HG02840 (cell line): Measurements from ENCODE around the gene IKZF2.

ENCODE experiments used
- ATAC-seq: cut with Tn5 transposase; IDR thresholded peaks from one replicate; pipeline ENCODE4 v1.9.1; 2021; ENCODE audit warnings: mild to moderate bottlenecking, moderate library complexity, moderate number of reproducible peaks; ENCODE audit not compliant: unreplicated experiment, low FRiP score

IKZF2 gene

DNA sequence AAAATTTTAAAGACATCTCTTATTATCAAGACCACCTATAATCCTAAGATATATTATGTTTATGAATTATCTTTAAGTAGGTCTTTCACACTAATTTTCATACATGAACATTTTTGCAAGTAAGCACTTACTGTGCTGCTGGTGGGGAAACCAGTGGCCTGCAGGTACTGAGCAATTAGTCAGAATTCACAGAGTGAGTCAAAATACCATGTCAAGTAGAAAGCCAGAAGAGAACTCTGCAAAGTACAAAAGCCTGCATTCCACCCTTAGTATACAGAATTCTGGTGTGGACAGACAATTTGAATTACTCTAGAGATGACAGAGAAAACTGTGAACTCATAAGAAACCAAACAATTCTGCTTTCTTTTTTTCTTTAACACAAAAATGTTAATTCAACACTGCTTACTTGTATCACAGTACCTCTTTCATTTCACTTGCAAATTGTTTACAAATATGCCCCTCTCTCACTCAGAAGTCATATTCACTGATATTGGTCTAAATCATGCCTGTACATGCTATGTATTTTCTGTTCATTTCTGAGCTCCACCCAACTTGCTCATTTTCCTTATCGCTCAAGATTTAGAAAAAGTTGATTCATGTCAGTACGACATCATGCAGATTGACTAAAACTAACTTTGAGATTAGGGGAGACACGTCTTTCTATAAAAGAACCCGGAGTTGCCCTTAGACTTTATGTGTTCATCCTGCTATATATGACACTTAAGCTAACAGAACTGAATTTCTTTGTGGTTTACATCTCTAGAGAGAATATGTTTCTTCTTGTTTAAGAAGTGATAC, 182.9 kb downstream of the IKZF2 start:
- no peak for ATAC-seq

GRCh38 chr2:212966884-212967283, 184.5 kb downstream of the IKZF2 start:
- no peak for ATAC-seq

GRCh38 chr2:212962691-212963090, 188.7 kb downstream of the IKZF2 start:
- ATAC-seq: no peak

GRCh38 chr2:212961255-212961654, 190.2 kb downstream of the IKZF2 start:
- ATAC-seq: no peak

DNA sequence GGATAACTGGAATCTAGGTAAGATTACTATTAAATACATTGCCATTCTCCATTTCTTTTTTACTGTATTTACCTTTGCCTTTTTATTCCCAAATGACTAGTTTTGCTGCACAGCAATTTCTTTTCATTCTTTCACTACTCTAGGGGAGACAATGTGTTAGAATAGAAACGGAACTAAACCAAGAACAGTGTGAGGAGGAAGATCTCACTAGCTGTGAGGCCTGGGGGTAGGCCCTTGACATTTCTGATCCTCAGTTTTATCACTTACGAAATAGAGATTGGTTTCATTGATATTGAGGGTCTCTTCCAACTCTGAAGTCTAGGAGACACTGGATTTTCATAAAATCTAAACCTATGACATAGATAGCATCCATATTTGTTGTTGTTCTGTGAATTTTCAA, 191.1 kb downstream of the IKZF2 start:
- ATAC-seq: no peak

- ATAC-seq: no peak
Observed at GRCh38 chr2:212959471-212960117, 191.8 kb downstream of the IKZF2 start.

DNA sequence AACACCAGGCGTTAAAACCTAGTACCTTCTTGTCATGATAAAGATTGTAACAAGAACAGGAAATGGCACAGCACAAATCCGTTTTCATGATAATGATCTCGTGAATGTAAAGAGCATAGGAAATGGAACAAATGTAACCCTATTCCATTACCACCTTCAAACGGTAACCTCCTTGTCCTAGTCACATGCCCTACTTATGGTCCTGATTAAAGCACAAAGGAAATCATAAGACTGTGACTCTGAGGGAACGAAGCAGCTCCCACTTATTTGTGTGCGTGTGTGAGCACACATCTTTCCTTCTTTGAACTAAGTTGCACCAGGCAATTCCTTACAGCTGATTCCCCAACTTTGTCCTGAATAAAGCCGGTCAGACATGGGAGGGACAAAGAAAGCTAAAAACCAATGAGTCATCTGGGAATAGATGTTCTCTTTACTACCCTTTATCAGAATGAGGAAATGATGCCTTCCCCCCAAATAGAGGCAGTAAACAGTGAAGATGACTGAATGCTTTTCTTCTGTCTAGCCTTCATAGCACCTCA, 192.6 kb downstream of the IKZF2 start:
- no peak for ATAC-seq

DNA sequence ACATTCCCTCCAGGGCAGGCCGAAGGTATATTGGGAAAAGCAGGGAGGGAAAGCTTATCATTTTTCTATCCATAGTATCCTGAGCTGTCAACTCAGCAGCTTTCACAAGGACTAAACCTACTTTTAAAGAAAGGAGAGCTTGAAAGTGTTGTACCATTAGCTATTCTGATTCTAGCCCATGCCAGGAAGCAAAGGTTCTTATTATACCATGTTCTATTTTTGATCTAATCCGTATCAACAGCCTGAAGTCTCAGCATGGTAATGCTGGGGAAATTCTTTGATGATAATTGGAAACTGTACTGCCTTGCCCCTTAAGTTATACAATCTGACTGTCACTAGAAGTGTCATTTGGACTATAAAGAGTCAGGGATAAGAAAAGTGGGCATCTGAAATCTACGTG, 193.3 kb downstream of the IKZF2 start:
- ATAC-seq: no peak

- ATAC-seq: no peak
Observed at GRCh38 chr2:212957624-212958023, 193.8 kb downstream of the IKZF2 start.

DNA sequence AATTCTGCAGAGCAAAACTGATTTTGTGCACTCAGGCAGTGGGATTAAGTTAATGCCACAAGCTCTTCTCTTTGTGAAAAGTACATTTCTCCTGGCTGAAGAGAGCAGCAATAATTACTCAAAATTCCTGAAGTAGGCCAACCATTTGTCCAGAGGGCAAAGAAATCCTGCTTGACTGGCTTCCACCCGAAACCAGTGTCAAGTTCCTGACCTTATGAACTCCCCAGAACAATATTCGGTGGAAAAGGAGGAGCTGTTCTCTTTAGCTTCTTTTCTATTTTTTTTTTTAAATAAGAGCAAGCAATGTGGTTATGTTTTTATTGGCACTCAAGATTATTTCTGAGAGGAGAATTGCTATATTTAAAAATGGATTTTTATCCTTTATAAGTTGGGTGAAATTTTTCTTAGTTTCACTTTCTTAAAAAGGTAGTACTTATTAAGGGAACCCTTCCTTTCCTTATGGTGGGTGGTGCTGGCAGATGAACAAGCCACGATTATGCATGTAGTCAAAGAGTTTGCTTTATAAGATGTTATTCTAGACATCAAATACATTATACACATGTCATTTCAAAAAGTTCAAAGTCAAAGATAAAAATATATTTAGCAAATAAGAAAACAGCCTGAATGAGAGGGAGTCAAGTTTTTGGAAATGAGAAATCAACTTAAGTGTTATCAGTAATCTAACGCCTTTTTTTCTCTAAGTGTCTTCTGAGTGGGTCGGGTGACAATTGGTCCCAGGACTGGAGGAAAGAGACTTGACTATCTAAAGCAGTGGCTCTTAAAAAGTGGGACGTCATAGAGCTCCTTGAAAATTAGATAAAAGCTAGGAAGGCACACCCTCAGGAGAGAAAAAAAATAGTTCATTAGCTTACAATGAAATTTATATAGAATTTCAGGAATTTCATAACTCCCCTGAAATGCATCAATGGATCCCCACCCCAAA, 194.5 kb downstream of the IKZF2 start:
- no peak for ATAC-seq

DNA sequence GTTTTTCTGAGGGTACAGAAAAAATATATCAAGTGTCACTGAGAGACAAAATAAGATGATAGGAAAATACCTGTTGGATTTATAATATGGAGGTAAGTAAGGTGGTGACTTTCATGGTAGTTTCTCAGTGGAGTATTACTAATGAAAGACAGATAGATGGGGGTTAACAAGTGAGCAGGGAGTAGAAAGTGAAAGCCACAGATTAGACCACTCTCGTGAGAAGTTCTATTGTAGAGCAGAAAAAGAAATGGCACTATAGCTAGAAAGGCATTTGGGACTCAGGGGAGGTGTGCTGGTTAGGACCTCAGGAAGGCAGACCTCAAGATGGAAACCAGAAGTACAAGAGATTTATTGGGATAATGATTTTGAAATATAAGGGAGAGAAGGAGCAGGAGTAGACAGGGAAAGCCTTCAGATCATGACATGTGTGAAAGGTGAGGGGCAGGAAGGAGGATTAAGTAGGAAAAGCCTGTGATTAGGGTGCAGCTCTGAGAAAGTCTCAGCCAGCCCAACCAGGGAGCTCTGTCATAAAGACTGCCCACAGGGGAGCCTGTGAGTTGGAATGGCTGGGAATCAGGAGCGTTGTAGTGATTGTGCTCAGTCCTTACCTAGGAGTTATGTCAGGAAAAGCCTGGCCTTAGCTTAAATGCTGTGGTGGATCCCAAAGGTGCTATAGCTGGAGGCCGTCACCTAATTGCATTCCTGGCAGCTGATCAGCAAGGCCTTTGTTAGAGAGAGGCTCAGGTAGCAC, 198.1 kb downstream of the IKZF2 start:
- peak; percentile 90 for ATAC-seq

DNA sequence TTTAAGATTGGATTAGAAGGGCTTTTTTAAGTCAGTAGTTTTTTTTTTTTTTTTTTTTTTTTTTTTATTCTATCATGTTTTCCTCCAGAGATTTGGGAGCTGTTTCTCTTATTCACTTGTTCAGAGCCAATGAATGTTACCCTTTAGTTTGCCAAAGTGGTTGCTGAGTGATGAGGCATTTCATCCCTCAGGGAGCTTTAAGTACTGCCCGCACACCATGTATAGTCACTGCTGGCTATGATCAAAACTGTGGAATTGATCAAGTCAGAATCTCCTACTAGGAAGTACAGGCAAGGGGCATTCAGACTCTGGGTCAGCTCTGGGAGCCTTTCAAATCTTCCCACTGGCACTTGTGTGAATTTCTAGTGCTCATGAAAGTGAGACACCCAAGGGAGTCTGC, 201.6 kb downstream of the IKZF2 start:
- ATAC-seq: no peak
